Head of caudate nucleus (tissue), 42 donors: Measurements from ENCODE around the gene CD34.
"Not testable (repeated sequence)": the region's sequence is repeated elsewhere in the genome, so short reads cannot be mapped to it uniquely, and the experiment has no call there.

Experiments
- DNase-seq, 42 donors: peaks; one replicate each; pipeline versions ENCODE4 v3.0.0 to v3.0.0-alpha.2; 2020 to 2021; ENCODE audit warnings: mixed read lengths in 7 of 42
- intact Hi-C: fragments of 100-400 bp; cut with DNase I; formaldehyde crosslinking; loops from one replicate; pipeline ENCODE4 v1.15.0; 2022

CD34 gene

DNA sequence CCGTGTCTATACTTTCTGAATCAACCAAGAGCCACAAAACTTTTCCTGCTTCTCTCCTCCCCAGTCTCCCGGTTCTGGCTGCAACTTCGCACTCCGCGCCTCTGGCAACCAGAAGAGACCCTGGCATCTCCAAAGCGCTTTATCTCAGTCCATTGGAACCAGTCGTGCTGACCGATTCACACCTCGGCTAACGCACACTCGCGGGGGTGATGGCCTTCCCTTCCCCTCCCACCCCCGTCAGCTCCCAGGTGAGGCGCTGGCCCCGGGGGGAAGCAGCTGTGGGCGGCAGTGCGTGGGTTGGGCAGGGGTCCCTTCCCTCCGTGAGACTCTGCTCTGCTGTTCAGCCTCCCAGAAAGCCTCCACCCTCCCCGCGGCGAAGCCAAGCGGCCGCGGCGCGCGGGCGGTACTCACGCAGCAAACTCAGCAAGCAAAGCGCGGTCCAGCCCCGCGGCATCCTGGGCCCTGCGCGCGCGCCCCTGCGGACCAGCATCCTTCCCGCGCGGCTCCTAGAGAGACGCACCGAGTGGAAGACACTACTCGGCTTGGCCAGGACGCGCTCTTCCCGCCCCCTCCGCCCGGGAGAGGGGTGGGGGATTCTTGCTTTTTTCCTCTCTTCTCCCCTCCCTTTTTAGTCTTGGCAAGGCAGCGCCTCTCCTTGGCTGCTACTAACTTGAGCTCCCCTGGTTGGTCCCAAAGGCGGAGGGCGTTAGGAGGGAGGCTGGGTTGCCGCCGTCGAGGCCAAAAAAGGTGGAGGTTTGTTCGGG is at the start of gene CD34:
TSS of gene CD34 (minus strand) at position 535 of the 764 bp plus-strand sequence. CDS start at position 490, 45 bp downstream.
- intact Hi-C loops = no loop called here
- DNase-seq = peak in 7 of 42 donors; percentile 14 to 51 (median 42)

DNA sequence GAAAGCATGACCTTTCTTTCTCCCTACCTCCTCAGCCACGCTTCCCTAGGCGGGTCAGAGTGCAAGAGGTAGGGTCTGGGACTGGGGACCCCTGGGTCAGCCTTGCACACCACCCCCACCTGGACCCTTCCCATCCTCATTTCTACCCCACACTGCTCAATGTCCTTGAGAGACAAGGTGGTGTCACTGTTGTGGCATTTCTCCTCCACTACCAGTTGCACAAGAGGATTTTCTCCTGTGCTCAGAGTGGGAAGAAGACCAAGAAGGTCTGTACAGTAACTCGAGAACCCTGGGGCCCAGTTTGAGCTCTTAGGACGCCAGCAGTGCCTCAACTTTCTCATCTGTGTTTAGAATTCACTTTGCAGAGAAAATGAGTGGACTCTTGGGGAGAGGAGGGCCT is 49.4 kb upstream of the CD34 start:
- DNase-seq = no peak
- intact Hi-C loops = no loop called here

DNA sequence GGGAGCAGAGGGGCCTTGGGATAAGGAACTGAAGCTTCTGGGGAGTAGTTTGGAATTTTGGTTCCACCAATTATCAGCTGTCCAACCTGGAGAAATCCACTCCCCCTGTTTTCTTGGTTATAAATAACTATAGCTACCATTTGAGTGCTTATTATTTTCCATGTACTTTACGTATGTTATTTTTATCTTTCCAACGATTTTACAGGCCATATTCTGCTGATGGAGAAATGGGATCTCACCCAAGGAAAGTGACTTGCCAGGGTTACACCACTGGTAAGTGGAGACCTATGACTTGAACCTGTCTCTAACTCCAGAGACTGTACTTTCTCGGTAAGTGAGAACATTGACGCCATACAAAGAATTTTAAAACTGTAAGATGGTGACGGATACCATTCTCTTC is 49.0 kb upstream of the CD34 start:
- intact Hi-C loops = no loop called here

DNA sequence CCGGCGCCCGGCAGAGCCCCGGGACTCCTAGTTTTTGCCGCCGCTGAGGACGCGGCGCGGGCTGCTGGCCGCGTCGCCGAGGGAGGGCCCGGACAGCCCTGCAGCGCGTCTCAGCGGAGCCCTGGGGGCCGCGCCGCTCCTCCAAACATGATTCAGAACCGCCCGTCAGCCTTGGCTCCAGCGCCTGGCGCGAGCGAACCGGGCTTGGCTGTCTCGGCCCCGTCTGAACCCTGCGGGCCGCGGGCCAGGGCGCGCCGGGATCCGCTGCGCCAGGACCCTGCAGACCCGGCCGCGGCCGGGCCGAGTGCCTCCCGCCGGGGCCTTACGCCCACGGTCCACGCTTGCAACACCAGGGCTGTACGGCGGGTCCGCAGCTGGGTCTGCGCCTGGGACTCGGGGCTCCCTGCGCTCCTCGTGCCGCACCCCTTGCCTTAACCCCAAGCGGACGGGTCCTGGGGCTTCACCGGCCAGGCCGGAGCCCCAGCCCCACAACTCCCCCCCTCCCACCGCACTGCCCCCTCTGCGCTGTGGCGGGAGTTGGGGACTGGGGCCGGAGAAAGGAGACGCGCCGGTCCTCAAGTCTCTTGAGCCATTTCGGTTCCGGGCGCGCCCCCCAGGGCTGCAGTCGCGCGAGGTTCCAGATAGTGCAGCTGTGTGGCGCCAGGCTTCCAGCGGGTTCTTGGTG is 48.4 kb upstream of the CD34 start:
- DNase-seq = peak in 41 of 42 donors; percentile 24 to 83 (median 58)
- intact Hi-C loops = no loop called here

More for the DNA sequence above, 49.0 kb upstream of the CD34 start:
- no peak for DNase-seq

- no peak for DNase-seq
- intact Hi-C loops = no loop called here
Measured at GRCh38 chr1:207958376-207959139, 47.6 kb upstream of the CD34 start.

DNA sequence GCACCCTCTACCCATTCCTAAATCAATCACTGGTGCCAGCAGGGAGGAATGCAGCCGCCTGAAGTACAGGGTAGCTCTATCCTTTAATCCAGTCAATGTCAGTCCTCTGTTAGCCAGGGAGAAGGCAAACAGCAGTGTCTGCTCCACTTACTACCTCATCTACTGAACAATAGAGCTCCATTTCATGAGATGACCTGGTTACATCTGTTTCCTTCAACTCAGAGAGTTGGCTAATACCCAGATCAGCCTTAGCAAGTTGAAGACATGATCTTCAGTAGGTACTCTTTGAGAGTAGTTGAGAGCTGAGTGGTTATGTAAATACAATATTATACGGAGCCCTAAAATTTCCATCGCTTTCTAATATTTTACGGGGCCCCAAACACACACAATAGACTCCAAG is 46.1 kb upstream of the CD34 start:
- DNase-seq = no peak
- intact Hi-C loops = no loop called here

GRCh38 chr1:207954104-207954503 is 43.2 kb upstream of the CD34 start:
- intact Hi-C loops = no loop called here
- no peak for DNase-seq

- intact Hi-C loops = no loop called here
- no peak for DNase-seq
Measured at GRCh38 chr1:207952617-207953542, 42.0 kb upstream of the CD34 start.

- DNase-seq = no peak
- intact Hi-C loops = no loop called here
Measured at GRCh38 chr1:207951652-207952051, 40.7 kb upstream of the CD34 start.

DNA sequence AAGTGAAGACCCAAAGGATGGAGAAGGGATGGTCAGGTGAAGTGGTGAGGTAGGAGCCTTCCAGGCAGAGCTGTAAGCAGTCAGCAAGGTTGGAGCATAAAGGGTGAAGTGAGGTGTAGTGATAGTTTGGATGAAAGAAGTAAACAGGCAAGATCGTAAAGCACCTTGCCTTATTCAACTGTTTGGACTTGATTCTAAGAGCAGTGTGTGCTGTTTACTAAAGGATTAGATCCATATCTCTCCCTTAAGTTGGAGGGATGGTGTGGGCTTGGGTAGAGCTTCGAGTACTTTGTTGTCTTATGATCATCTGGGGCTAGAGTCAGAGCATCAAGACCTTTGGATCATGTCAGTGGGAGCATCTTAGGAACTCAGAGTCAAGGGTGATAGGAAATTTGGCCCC is 39.8 kb upstream of the CD34 start:
- DNase-seq = no peak
- intact Hi-C loops = no loop called here

DNA sequence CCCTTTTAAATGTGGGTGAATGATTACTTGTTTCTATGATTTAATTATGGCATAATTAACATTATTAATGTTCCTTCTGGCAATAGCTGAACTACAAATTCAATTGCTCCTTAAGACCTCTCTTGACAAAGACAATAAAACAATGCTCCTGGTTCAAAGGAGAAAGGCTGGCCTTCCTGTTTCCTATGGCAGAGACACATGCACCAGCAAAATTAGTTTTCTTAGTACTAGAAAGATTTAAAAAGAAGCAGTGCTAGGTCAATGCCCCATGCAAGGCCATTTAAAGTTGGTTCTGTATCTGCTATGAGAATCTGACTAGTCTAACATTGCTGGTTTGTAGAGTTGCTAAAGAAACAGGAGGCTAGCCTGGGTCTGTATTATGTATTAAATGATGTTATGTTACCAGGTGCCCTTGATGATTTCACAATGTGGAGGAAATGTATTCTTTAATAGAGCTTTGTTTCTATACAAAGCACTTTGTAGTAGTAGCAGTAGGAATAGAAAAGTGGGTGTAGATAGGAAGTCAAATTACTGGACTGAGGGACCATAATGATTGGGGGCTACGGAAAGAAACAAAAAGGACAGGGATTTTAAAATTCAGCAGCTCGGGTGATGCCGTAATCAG is 38.8 kb upstream of the CD34 start:
- no peak for DNase-seq
- intact Hi-C loops = no loop called here

- no peak for DNase-seq
- intact Hi-C loops = no loop called here
Measured at GRCh38 chr1:207948536-207949250, 37.8 kb upstream of the CD34 start.

- intact Hi-C loops = no loop called here
- DNase-seq = no peak
Measured at GRCh38 chr1:207946756-207947155, 35.8 kb upstream of the CD34 start.

GRCh38 chr1:207944571-207944970 is 33.6 kb upstream of the CD34 start:
- no peak for DNase-seq
- intact Hi-C loops = no loop called here

DNA sequence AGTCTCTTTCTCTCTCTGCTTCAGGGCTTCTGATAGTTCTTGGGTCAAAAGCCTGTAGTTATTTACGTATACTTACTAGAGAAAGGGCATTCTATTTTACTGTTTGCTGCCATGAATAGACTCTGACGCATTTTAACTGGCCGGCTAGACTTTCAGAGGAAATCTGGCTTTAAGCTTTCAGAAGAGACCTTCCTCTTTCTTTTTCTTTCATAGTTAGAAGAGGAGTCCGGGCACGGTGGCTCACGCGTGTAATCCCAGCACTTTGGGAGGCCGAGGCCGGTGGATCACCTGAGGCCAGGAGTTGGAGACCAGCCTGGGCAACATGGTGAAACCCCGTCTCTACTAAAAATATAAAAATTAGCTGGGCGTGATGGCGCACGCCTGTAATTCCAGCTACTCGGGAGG is 31.4 kb upstream of the CD34 start:
- intact Hi-C loops = not testable (repeated sequence)
- DNase-seq = peak in 2 of 42 donors; percentile 18 to 41

GRCh38 chr1:207941665-207942064 is 30.7 kb upstream of the CD34 start:
- intact Hi-C loops = no loop called here

DNA sequence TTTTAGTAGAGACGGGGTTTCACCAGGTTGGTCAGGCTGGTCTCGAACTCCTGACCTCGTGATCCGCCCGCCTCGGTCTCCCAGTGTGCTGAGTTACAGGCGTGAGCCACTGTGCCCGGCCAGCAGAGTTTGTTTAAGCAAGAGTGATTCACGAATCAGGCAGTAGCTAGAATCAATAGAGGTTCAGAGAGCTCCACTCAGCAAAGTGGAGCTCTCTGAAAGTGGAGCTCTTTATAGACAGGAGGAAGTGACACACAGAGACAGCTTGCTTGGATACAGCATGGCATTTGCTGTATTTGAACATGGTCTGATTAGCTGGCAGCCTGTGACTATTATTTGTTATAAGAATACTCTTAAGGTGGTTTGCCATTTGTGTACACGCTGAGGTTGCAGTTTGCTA is 27.1 kb upstream of the CD34 start:
- DNase-seq = no peak
- intact Hi-C loops = no loop called here

More at GRCh38 chr1:207941665-207942064, 30.7 kb upstream of the CD34 start:
- DNase-seq = peak in 41 of 42 donors; percentile 35 to 87 (median 64)

- intact Hi-C loops = no loop called here
- no peak for DNase-seq
Measured at GRCh38 chr1:207937204-207937603, 26.3 kb upstream of the CD34 start.
